Adrenal gland (tissue), 12 donors: ENCODE results near the gene BICD1. TPM values are rescaled to one million over a fixed set of nuclear protein-coding genes. Genes with fewer than 3 reads are reported as not detected.

Experiments used
- DNase-seq, 7 donors: peaks; one replicate each; pipeline ENCODE4 v3.0.0-alpha.2; 2019 to 2020
- H3K27ac ChIP-seq, 5 donors: fragments of 200-600 bp; sonication (generic) in 4 of 5; 1 replicate in 3 of 5; 2 replicates in 2 of 5; pipeline versions ENCODE4 v1.5.1 to v1.8.0; 2016 to 2020; ENCODE audit warnings: mild to moderate bottlenecking in 1 of 5
- H3K27me3 ChIP-seq: fragments of 200-600 bp; 2 replicates; pipeline ENCODE4 v1.8.0; 2021
- H3K36me3 ChIP-seq, 2 donors: fragments of 200-600 bp; replicated peaks in 1 of 2; 1 replicate in 1 of 2; 2 replicates in 1 of 2; pipeline versions ENCODE4 v1.5.1 to v1.8.0; 2018 to 2022
- H3K4me1 ChIP-seq, 2 donors: fragments of 200-600 bp; replicated peaks in 1 of 2; 1 replicate in 1 of 2; 2 replicates in 1 of 2; pipeline versions ENCODE4 v1.5.1 to v1.8.0; 2018 to 2021
- H3K4me3 ChIP-seq, 4 donors: fragments of 200-600 bp; sonication (generic) in 3 of 4; one replicate each; pipeline ENCODE4 v1.5.1; 2016 to 2018
- H3K9me3 ChIP-seq, 3 donors: fragments of 200-600 bp; sonication (generic) in 1 of 3; replicated peaks in 1 of 3; 1 replicate in 2 of 3; 2 replicates in 1 of 3; pipeline versions ENCODE4 v1.5.1 to v1.8.0; 2016 to 2021
- POLR2A ChIP-seq, 2 donors: fragments of 450-650 bp; IDR thresholded peaks; one replicate each; pipeline ENCODE4 v1.6.1; 2017; ENCODE audit warnings: antibody characterized with exemption in 2 of 2, mild to moderate bottlenecking in 2 of 2, moderate library complexity in 1 of 2
- WGBS, 4 donors: extraction: QIAGEN DNeasy Blood & Tissue Kit in 2 of 4; methylation state at CpG; one replicate each; pipeline versions ENCODE4 v1.1.5 to v1.1.7; 2013 to 2017; 5-methylcytosine and 5-hydroxymethylcytosine counted together
- intact Hi-C, 2 donors: fragments of 100-400 bp; cut with DNase I; formaldehyde crosslinking; loops; one replicate each; pipeline versions ENCODE4 v1.14.1 to v1.15.0; 2022 to 2023
- polyA plus RNA-seq, 3 donors: library from polyadenylated mRNA; stranded (reverse); fragments of 200-250 nt in 2 of 3; fragments of 350-450 nt in 1 of 3; fragmentation: Illumina TruSeq in 1 of 3; extraction: RNeasy Lipid Tissue Mini Kit (QIAGEN cat#74804) in 1 of 3; gene quantifications; one replicate each; pipeline ENCODE4 v1.2.3, GENCODE V29; 2013 to 2014
- total RNA-seq, 9 donors: library from RNA; depleted of rRNA in 4 of 9; stranded (reverse); fragments of >200 nt in 4 of 9; fragments of 120-200 nt in 1 of 9; fragmentation: NEBNext Ultra II Directional in 1 of 9; extraction: Animal tissue kit (Norgen Biotek cat#: 25700) in 1 of 9; gene quantifications; one replicate each; pipeline versions ENCODE4 v1.1.0 to v1.2.4, GENCODE V29; 2013 to 2023
- TF ChIP-seq, protein P1 (sequence below), 6 experiments: fragments of 450-650 bp in 4 of 6; fragments of 200-600 bp in 2 of 6; sonication (generic) in 1 of 6; IDR thresholded peaks; 1 replicate in 5 of 6; 2 replicates in 1 of 6; pipeline versions ENCODE4 v1.5.1 to v1.8.0; 2016 to 2021; ENCODE audit warnings: antibody characterized with exemption in 6 of 6, mild to moderate bottlenecking in 2 of 6, moderate library complexity in 1 of 6
- donor health status: healthy with polysubstance abuse.
- donor health status: Bipolar disorder and iron deficiency.
- donor health status: DM: yes; HTN: yes; CAD: no.
- donor health status: DM: no; HTN: no; CAD: no.
- donor health status: DM: no; HTN: no; CAD: no.
- donor health status: DM: yes; HTN: yes; CAD: no.

BICD1 gene
- total and polyA plus RNA-seq, 12 donors: 2.9 to 18.2 (median 9.4) TPM

DNA sequence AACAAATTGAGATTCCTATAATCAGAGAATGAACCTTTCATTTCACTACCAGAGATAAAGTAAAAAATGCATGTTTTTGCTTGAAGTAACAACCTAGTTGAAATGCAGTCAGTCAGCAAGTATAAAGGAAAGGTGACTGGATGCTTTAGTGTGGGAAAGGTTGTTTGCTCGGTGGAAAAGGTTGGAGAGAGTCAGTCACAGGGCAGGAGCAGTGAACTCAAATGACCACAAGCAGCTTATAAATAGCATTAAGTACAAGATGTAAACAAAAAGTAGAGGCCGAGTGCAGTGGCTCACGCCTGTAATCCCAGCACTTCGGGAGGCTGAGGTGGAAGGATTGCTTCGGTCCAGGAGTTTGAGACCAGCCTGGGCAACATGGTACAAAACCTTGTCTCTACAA lies 194.6 kb downstream of the BICD1 start:
- H3K4me3 ChIP-seq: no peak overlapping the region

DNA sequence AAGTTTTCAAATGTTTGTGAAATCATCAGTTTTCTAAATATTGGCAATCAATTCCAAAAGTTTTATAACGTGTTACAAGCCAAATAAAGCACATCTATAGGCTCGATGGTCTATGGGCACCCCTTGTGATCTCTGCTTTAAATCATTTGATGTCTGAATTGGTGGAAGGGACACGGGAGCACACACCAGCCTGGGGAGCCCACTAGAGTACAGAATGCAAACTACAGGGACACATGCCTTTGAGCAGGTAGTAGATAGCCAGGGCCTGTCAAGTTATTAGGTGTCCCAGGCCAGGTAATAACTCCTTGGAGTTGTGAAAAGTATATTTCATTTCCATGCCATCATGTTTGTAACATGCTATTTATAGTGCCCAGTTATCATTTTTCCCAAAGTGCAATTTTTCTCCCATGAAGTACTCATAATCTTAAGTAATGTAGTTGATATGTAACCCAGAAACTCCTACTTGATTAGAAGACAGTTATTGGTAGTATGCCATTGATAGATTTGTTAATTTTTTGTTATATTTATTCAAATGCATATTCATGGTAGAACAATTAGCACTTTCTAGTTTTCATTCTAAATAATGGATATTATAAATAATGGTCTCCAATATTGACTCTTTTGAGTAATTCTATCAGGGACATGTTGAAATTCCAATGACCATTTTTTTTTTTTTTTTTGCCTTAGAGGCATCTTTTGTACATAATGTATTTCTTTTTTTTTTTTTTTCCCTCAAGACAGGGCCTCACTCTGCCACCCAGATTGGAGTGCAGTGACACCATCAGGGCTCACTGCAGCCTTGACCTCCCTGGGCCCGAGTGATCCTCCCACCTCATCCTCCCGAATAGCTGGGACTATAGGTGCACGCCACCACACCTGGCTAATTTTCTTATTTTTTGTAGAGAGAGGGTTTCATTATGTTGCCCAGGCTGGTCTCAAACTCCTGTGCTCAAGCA lies 195.8 kb downstream of the BICD1 start:
- Histone ChIP-seq H3K36me3 (no peaks in the 10 kb centered on the region), H3K27ac (no peak overlapping the region), H3K9me3 (no peaks in the 10 kb centered on the region), H3K4me3 (no peak overlapping the region), H3K4me1 (no peaks in the 10 kb centered on the region), H3K27me3 (no peaks in the 10 kb centered on the region)
- intact Hi-C loops: loop anchor here in 1 of 2 donors (5.0 to 10.0 kb wide), 2 partner anchors 240 to 648 kb away; partner anchors contain the start of gene ETFBKMT
- TF ChIP-seq, protein P1, sequence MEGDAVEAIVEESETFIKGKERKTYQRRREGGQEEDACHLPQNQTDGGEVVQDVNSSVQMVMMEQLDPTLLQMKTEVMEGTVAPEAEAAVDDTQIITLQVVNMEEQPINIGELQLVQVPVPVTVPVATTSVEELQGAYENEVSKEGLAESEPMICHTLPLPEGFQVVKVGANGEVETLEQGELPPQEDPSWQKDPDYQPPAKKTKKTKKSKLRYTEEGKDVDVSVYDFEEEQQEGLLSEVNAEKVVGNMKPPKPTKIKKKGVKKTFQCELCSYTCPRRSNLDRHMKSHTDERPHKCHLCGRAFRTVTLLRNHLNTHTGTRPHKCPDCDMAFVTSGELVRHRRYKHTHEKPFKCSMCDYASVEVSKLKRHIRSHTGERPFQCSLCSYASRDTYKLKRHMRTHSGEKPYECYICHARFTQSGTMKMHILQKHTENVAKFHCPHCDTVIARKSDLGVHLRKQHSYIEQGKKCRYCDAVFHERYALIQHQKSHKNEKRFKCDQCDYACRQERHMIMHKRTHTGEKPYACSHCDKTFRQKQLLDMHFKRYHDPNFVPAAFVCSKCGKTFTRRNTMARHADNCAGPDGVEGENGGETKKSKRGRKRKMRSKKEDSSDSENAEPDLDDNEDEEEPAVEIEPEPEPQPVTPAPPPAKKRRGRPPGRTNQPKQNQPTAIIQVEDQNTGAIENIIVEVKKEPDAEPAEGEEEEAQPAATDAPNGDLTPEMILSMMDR (IDR thresholded peaks at IDR 0.05): peak in 4 of 6 experiments; percentile 16 to 49 (median 35)
- TF ChIP-seq POLR2A (IDR thresholded peaks at IDR 0.05): no peak
- no peak for DNase-seq
- WGBS, 4 donors: 64 to 95% (median 81%) methylated on average over 6 of the region's 6 CpGs

More for the DNA sequence above, 194.6 kb downstream of the BICD1 start:
- no peaks in the 10 kb centered on the region for H3K4me1 ChIP-seq
- H3K27ac ChIP-seq: no peak overlapping the region
- 88 to 93% (median 92%) methylated on average over 5 of the region's 5 CpGs for WGBS, 4 donors
- intact Hi-C loops: loop anchor here in 1 of 2 donors (5.0 to 10.0 kb wide), 2 partner anchors 239 to 646 kb away; partner anchors contain the start of gene ETFBKMT
- no peaks in the 10 kb centered on the region for H3K27me3 ChIP-seq
- no peaks in the 10 kb centered on the region for H3K36me3 ChIP-seq
- TF ChIP-seq, protein P1 (IDR thresholded peaks at IDR 0.05): no peak
- no peak for TF ChIP-seq POLR2A (IDR thresholded peaks at IDR 0.05)
- H3K9me3 ChIP-seq: no peaks in the 10 kb centered on the region
- DNase-seq: no peak

DNA sequence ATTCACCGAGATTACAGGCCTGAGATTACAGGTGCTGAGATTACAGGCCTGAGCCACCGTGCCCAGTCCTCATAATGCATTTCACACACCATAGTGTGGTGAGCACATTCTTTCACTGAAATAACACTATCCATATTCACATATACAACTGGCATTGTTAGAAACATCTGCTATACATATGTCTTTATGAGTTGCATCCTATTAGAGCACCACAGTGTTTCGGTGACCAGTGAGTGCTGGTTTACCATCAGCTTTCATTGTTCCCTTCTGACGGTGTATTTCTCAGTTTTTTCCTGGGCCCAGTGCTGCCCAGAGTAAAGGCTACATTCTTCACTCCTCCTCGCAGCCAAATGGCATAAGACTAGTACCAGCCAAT lies 196.5 kb downstream of the BICD1 start:
- Histone ChIP-seq H3K9me3 (no peaks in the 10 kb centered on the region), H3K27me3 (no peaks in the 10 kb centered on the region), H3K4me1 (no peaks in the 10 kb centered on the region), H3K36me3 (no peaks in the 10 kb centered on the region), H3K4me3 (no peak overlapping the region), H3K27ac (no peak overlapping the region)
- DNase-seq: no peak
- intact Hi-C loops: loop anchor here in 1 of 2 donors (5.0 to 10.0 kb wide), 2 partner anchors 241 to 648 kb away; partner anchors contain the start of gene ETFBKMT
- TF ChIP-seq POLR2A (IDR thresholded peaks at IDR 0.05): no peak
- 85 to 97% (median 92%) methylated on average over 5 of the region's 5 CpGs for WGBS, 4 donors

DNA sequence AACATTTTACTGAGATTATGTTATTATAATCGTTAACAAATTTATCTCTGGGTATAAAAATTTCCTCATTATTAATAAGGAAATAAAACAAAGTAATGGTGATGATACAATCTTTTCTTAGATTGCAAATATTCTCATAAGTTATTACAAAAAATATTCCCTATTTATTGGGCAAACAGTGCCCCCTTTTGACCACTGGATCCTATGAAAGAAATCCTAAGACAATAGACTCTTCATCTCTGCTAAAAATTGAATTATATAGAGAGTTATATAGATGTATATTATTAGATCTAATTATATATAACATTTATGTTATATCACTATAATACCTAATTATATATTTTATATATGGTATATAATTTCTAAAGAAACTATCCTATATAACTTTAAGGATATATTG lies 198.5 kb downstream of the BICD1 start:
- intact Hi-C loops: loop anchor here in 1 of 2 donors (10.0 kb wide), 1 partner anchor 650 kb away; the partner anchor contains the start of gene ETFBKMT
- Histone ChIP-seq H3K27me3 (no peaks in the 10 kb centered on the region), H3K4me1 (no peaks in the 10 kb centered on the region), H3K9me3 (no peaks in the 10 kb centered on the region), H3K4me3 (no peak overlapping the region), H3K27ac (no peak overlapping the region), H3K36me3 (no peaks in the 10 kb centered on the region)
- WGBS, 4 donors: 33 to 79% (median 49%) methylated on average over 1 of the region's 1 CpG
- DNase-seq: no peak
- TF ChIP-seq, protein P1 (IDR thresholded peaks at IDR 0.05): peak in 4 of 6 experiments; percentile 10 to 52 (median 48)
- TF ChIP-seq POLR2A (IDR thresholded peaks at IDR 0.05): no peak
